HK-2 (cell line): Measurements from ENCODE around the gene TMTC2.

Experiments
- DNase-seq: peaks from one replicate; pipeline ENCODE4 v3.0.0-alpha.2; 2018; ENCODE audit not compliant: unreplicated experiment

Gene TMTC2

DNA sequence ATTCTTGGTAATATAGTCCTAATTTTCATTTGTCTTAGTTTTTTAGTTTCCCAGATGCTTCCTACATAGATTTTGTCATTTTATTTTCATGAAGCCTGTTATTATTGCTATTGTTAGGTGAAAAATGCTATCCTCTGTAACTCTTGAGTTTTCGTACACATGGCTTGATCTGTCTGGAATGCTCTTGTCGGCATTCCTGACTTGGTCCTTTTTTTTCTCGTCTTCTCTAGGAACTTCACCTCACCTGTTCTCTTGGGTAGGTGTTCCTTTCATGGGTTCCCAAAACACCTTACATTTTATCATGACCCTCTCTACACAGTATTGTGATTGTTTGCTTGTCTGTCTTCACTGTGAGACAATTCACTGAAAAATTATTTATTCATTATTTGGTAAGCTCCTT is 267.4 kb downstream of the TMTC2 start:
- DNase-seq, result no peak

- no peak for DNase-seq
Observed at GRCh38 chr12:82954572-82954971, 267.9 kb downstream of the TMTC2 start.

- DNase-seq, result no peak
Observed at GRCh38 chr12:82955043-82955442, 268.3 kb downstream of the TMTC2 start.

DNA sequence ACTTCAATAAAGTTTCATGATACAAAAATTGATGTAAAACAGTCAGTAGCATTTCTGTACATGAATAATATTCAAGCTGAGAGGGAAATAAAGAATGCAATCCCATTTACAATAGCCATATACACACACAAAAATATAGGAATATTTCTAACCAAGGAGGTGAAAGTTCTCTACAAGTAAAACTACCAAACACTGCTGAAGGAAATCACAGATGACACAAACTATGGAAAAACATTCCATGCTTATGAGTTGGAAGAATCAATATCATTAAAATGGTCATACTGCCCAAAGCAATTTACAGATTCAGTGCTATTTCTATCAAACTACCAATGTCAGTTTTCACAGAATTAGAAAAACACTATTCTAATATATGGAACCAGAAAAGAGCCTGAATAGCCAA is 272.3 kb downstream of the TMTC2 start:
- no peak for DNase-seq

DNA sequence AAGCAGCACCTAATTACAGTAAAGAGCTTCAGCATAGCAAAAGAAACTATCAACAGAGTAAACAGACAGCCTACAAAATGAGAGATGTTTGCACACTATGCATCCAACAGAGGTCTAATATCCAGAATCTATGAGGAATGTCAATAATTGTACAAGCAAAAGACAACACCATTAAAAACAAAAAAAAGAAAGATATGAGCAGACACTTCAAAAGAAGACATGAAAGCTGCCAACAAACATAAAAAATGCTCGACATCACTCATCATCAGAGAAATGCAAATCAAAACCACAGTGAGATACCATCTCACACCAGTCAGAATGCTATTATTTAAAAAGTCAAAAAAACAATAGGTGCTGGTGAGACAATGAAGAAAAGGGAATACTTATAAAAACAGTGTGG is 273.1 kb downstream of the TMTC2 start:
- DNase-seq, result no peak

GRCh38 chr12:82961835-82962234 is 275.1 kb downstream of the TMTC2 start:
- DNase-seq, result no peak

DNA sequence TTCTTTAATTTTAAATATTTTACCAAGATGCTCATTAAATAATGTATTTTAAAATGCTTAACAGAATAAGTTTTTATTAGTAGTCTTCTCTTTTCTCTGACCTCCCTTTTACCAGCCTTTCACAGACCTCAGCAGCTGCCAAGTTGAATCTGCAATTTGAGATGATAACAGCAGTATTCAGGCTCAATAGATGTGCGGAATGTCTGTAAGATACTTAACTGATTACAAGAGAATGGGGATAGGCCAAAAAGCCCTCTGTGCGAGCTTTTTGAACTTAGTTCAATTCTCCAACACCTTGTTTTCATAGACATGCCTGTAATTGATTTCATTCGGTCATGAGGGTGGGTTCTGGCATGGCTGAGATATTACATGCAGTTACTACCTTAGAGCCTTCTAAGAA is 277.2 kb downstream of the TMTC2 start:
- DNase-seq, result no peak

DNA sequence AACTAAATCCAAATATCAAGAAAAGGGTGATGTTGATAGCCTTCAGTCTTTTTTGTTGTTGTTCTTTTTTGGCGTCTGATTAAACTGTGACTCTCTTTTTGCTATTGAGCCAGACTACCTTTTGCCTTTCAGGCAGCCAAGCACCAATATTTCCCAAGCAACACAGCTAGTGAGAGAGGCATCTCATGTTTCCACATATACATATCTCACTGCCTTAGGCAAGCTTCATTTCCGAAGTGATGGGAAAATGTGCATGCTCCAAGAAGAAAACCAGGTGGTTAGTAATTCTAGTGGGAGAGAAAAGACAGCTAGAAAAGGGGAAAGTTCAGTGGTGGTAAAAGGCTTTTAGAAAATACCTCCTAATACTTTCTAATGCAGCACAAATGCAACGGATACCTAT is 277.7 kb downstream of the TMTC2 start:
- no peak for DNase-seq

- DNase-seq, result no peak
Observed at GRCh38 chr12:82966001-82966559, 279.4 kb downstream of the TMTC2 start.

DNA sequence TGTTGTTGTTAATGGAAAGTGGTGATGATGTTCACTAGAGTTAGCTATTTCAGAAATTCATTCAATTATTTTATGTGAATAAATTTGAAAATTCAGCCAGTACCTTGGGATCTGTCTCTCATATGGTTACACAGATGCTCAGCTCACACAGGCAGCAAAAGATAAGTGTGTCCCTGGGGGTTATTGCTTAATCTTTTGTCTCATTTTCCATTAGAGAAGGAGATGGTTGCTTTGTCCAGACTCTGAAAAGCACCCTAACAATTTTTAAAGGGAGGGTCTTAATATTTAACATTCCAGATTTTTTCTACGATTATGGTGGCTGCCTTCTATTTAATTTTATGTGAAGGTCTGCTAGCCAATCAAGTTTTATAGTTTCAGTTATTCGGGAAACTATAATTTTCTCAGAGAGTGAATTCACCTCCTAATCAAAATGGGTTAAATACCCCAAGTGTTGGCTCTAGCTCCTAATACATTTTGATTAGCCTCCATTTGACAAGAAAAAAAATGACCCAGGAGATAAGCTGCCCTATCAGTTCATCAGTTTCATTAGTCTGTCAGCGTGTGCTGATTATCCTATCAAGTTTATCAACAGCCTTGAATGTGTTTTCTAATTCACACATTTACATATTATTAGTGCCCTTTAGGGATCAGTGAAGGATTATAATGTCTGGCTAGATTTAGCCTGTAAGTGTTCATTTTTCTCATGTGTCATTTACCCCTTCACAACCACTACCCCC is 282.1 kb downstream of the TMTC2 start:
- no peak for DNase-seq

DNA sequence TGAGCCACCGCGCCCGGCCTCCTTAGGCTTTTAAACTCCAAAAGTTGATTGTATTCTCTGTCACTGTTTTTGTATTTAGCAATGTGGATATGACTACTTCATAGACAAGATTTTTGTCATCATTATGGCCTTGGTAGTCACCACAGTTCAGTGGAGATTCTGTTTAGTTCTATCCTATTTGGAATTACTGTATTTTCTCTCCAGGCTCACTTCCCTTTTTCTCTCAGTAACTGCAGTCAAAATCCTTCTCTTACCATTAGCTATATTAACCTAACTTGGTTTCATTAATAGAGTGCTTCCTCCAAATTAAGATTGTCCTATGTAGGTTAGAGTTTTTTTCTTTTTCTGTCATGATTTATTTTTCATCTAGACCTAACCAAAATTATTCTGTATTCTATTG is 283.9 kb downstream of the TMTC2 start:
- no peak for DNase-seq

GRCh38 chr12:82971584-82971983 is 284.9 kb downstream of the TMTC2 start:
- DNase-seq, result no peak

- no peak for DNase-seq
Observed at GRCh38 chr12:82972624-82973023, 285.9 kb downstream of the TMTC2 start.

- DNase-seq, result no peak
Observed at GRCh38 chr12:82973592-82973991, 286.9 kb downstream of the TMTC2 start.

GRCh38 chr12:82981150-82981549 is 294.4 kb downstream of the TMTC2 start:
- no peak for DNase-seq

- no peak for DNase-seq
Observed at GRCh38 chr12:82994117-82994516, 307.4 kb downstream of the TMTC2 start.

GRCh38 chr12:82996168-82996812 is 309.6 kb downstream of the TMTC2 start:
- DNase-seq, result no peak

GRCh38 chr12:82998509-82998908 is 311.8 kb downstream of the TMTC2 start:
- no peak for DNase-seq

DNA sequence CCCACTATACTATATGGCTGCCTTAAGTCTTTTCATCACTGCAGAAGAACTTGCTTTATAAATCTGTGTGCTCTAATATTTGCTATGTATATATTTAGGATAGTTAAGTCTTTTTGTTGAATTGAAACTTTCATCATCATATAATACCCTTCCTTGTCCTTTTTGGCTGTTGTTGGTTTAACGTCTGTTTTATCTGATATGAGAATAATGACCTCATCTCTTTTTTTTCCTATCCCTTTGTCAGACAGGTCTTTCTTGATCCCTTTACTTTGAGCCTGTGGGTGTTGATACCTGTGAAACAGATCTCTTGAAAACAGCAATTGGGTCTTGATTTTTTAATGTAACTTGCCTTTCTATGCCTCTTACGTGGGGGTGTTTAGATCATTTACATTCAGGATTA is 316.3 kb downstream of the TMTC2 start:
- DNase-seq, result no peak

- no peak for DNase-seq
Observed at GRCh38 chr12:83005534-83006197, 319.0 kb downstream of the TMTC2 start.

GRCh38 chr12:83008703-83009102 is 322.0 kb downstream of the TMTC2 start:
- DNase-seq, result no peak

DNA sequence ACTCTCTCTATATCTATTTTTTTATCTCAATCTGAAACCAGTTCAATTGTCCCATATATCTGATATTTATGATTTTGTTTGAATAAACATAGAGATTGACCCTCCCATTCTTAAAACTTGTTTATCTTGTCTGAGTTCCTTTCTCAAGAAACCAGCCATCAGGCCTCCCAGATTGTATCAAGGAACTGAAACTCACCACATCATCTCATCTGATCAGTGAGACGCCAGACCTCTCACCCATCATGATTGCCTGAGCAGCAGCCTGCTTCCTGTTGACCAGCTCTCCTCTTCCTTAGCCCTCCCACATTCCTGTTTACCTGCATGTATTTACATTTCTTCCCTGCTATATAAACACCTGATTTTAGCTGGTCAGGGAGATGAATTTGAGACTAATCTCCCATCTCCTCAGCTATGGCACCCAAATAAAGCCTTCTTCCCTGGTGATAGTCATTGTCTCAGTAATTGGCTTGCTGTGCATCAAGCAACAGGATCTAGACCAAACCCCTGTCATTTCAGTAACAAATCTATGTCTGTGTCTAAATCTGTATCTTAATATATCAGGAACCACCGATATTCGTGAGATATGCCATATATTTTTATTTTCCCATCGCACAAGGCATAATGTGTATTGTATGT is 323.6 kb downstream of the TMTC2 start:
- no peak for DNase-seq
